ENCODE measurements around the gene CCNC. TPM values are rescaled to one million over a fixed set of nuclear protein-coding genes. Genes with fewer than 3 reads are reported as not detected.
"Not testable (repeated sequence)": the region's sequence is repeated elsewhere in the genome, so short reads cannot be mapped to it uniquely, and the experiment has no call there.

Gene CCNC
- total RNA-seq, 1 donor from 2014 or later = 32.3 TPM

- ATAC-seq = peak; percentile 56
- no peak for DNase-seq (ENCODE audit: low spot score)
These were observed 35.1 kb upstream of the CCNC start for GRCh38 chr6:99603421-99604165.

- peak; percentile 10 for ATAC-seq
- DNase-seq (ENCODE audit: low spot score) = no peak
These were observed 34.3 kb upstream of the CCNC start for GRCh38 chr6:99602520-99603420.

GRCh38 chr6:99594696-99595095 lies 26.2 kb upstream of the CCNC start:
- not testable (repeated sequence) for DNase-seq (ENCODE audit: low spot score); ATAC-seq

GRCh38 chr6:99592900-99593299 lies 24.4 kb upstream of the CCNC start:
- ATAC-seq = no peak

GRCh38 chr6:99591673-99592364 lies 23.4 kb upstream of the CCNC start:
- no peak for ATAC-seq
- DNase-seq (ENCODE audit: low spot score) = no peak

More at GRCh38 chr6:99592900-99593299, 24.4 kb upstream of the CCNC start:
- no peak for DNase-seq (ENCODE audit: low spot score)

- DNase-seq (ENCODE audit: low spot score) (no peak), ATAC-seq (no peak)
These were observed 22.5 kb upstream of the CCNC start for GRCh38 chr6:99590728-99591672.

- ATAC-seq = no peak
- no peak for DNase-seq (ENCODE audit: low spot score)
These were observed 21.5 kb upstream of the CCNC start for GRCh38 chr6:99589907-99590493.

GRCh38 chr6:99589290-99589672 lies 20.8 kb upstream of the CCNC start:
- ATAC-seq (peak; percentile 7), DNase-seq (ENCODE audit: low spot score) (no peak)

GRCh38 chr6:99588618-99589289 lies 20.3 kb upstream of the CCNC start:
- ATAC-seq (peak; percentile 98), DNase-seq (ENCODE audit: low spot score) (peak; percentile 67)

GRCh38 chr6:99587792-99588191 lies 19.3 kb upstream of the CCNC start:
- ATAC-seq = no peak
- no peak for DNase-seq (ENCODE audit: low spot score)

- ATAC-seq = no peak
- DNase-seq (ENCODE audit: low spot score) = no peak
These were observed 11.3 kb upstream of the CCNC start for GRCh38 chr6:99579781-99580180.

- DNase-seq (ENCODE audit: low spot score) = no peak
- no peak for ATAC-seq
These were observed 7.2 kb upstream of the CCNC start for GRCh38 chr6:99575544-99576227.

GRCh38 chr6:99573980-99574617 lies 5.6 kb upstream of the CCNC start:
- ATAC-seq = no peak
- DNase-seq (ENCODE audit: low spot score) = no peak

- no peak for DNase-seq (ENCODE audit: low spot score)
- ATAC-seq = no peak
These were observed 5.3 kb downstream of the CCNC start for GRCh38 chr6:99563056-99563723.

GRCh38 chr6:99560668-99561067 lies 7.8 kb downstream of the CCNC start:
- DNase-seq (ENCODE audit: low spot score) (no peak), ATAC-seq (no peak)

GRCh38 chr6:99559057-99559456 lies 9.4 kb downstream of the CCNC start:
- ATAC-seq (no peak), DNase-seq (ENCODE audit: low spot score) (no peak)

- DNase-seq (ENCODE audit: low spot score) = no peak
- ATAC-seq = no peak
These were observed 14.6 kb downstream of the CCNC start for GRCh38 chr6:99553888-99554287.

Data from left lobe of liver (tissue), 2 donors.